ENCODE measurements around the gene PRPF38B.
"Not testable (repeated sequence)": the region's sequence is repeated elsewhere in the genome, so short reads cannot be mapped to it uniquely, and the experiment has no call there.

The PRPF38B gene, protein sequence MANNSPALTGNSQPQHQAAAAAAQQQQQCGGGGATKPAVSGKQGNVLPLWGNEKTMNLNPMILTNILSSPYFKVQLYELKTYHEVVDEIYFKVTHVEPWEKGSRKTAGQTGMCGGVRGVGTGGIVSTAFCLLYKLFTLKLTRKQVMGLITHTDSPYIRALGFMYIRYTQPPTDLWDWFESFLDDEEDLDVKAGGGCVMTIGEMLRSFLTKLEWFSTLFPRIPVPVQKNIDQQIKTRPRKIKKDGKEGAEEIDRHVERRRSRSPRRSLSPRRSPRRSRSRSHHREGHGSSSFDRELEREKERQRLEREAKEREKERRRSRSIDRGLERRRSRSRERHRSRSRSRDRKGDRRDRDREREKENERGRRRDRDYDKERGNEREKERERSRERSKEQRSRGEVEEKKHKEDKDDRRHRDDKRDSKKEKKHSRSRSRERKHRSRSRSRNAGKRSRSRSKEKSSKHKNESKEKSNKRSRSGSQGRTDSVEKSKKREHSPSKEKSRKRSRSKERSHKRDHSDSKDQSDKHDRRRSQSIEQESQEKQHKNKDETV

GRCh38 chr1:108691942-108692723, at the start of gene PRPF38B:
PRPF38B (plus strand) TSS chr1:108692310; CDS start chr1:108692592, 282 bp downstream.
- DNase-seq, result peak; percentile 91

DNA sequence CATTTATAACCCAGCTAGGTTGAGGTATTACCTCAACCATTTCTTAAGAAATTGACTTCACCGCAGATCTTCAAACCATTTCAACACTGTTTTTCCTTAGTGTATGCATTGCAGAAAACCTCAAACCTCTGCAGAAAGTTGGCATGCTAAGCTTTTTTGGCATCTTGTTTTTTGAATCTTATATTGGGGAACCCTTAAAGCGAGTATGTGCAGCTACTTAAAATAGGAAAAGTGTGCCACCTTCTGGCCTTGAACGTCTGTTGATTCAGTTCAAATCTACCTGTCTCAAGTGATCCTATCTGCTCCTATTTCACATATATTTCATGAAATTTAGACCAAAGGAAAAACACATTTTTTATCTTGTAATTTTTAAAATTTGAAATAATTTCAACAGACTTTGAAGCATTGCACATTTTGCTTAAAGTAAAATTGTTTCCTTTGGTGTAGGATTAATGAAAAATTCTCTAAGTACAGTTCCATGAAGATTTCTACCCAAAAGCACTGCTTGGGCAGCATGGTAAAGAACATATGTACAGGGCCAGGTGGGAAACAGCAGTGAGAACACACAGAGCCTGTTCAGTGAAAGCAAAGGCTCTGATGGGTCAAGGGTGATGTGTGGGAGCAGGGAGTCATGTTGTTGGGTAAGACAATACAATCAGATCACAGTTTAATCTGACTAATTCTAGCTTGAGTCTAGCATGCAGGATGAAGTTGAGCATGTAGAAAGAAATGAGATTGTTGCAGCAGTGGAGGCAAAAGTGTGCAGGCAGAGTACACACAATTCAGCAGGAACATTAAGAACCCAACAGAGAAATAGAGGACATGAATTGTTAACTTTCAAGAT, 48.4 kb upstream of the PRPF38B start:
- peak; percentile 56 for DNase-seq

- DNase-seq, result no peak
Measured at GRCh38 chr1:108644984-108645383, 47.1 kb upstream of the PRPF38B start.

- DNase-seq, result no peak
Measured at GRCh38 chr1:108645564-108646184, 46.4 kb upstream of the PRPF38B start.

- no peak for DNase-seq
Measured at GRCh38 chr1:108646265-108646647, 45.9 kb upstream of the PRPF38B start.

- DNase-seq, result peak; percentile 61
Measured at GRCh38 chr1:108646648-108647269, 45.4 kb upstream of the PRPF38B start.

- DNase-seq, result no peak
Measured at GRCh38 chr1:108653431-108654105, 38.5 kb upstream of the PRPF38B start.

GRCh38 chr1:108657356-108658080, 34.6 kb upstream of the PRPF38B start:
- peak; percentile 37 for DNase-seq

GRCh38 chr1:108661030-108661609, 31.0 kb upstream of the PRPF38B start, which contains the start of gene HENMT1:
HENMT1 (minus strand) TSS chr1:108661093; CDS start chr1:108659884, 1,209 bp downstream.
- DNase-seq, result peak; percentile 76

DNA sequence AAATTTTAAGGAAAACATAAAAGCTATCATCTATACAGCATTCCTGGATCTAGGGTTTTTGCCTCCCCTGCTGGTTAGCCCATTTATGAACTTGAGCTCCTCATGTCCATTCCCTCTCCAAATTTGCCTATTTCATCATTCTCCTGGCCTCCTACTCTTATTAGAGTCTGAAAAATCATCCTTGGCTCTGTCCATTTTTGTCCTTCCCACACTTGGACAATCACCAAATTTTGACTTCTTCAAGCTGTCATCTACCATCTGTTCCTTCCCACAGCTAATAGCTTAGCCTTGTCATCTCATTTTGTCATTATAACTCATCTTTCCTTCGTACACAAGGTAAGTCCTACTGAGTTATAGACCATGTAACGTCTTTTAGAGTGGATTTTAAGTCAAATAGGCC, 29.0 kb upstream of the PRPF38B start:
- DNase-seq, result no peak

DNA sequence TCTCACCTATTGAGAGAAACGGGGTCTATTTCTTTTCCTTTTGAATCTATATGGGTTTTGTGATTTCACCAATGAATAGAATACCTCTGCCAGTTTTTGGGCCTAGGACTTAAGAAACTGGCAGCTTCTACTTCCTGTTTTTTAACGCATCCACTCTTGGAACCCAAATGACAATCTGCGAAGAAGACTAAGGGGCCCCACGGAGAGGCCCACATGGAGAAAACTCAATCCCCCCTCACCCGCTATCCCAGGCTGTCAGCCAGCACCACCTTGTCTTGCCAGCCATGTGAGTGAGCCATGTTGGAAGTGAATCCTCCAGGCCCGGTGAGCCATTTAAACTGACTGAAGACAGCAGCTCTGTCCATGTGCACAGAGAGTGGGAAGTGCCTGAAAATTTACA, 27.6 kb upstream of the PRPF38B start:
- no peak for DNase-seq

DNA sequence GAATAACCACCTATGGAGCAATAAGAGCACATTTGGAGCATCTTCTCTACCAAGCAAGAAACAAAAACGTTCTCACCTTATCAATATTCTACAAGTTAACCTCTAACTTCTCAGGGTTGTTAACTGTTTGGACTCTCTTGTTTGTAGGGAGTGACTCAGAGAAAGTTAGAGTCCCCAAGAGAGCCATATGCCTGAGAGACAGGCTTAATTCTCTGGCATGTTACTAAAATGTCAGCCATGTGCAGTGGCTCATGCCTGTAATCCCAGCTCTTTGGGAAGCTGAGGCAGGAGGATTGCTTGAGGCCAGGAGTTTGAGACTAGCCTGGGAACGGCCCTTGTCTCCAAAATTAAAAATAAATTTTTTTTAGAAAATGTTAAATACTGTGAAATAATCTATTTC, 27.0 kb upstream of the PRPF38B start:
- no peak for DNase-seq

GRCh38 chr1:108665771-108666170, 26.3 kb upstream of the PRPF38B start:
- DNase-seq, result no peak

DNA sequence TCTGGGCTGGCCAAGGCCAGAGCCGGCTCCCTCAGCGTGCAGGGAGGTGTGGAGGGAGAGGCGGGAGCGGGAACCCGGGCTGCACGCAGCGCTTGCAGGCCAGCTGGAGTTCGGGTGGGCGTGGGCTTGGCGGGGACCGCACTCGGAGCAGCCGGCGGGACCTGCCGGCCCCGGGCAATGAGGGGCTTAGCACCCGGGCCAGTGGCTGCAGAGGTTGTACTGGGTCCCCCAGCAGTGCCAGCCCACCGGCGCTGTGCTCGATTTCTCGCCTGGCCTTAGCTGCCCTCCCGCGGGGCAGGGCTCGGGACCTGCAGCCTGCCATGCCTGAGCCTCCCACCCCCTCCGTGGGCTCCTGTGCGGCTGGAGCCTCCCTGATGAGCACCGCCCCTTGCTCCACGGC, 24.7 kb upstream of the PRPF38B start:
- not testable (repeated sequence) for DNase-seq

DNA sequence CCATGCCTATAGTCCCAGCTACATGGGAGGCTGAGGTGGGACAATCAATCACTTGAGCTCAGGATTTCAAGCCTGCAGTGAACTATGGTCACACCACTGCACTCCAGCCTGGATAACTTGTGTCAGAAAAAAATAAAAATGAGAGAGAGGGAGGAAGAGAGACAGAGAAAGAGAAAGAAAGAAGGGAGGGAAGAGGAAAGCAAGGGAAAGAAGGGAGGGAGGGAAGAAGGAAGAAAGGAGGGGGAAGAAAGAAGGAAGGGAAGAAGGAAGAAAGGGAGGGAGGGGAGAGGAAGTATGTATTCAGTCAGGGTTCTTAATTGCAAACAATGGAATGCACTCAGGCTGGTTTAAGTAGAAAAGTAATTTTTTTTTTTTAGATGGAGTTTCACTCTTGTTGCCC, 23.3 kb upstream of the PRPF38B start:
- no peak for DNase-seq

DNA sequence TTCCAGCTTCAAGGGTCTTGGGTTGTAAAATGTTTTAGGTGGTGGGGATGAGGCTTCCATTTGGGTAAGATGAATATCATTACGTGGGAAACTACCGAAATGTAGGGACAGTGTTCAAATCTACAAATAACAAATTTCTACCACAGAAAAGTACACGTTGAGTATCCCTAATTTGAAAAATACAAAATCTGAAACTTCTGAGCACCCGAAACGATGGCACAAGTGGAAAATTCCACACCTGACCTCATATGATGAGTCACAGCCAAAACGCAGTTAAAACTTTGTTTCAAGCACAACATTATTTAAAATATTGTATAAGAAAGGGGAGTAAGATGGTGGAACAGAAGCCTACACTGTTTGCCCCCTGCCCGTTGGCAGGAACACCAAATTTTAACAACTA, 22.4 kb upstream of the PRPF38B start:
- DNase-seq, result no peak

DNA sequence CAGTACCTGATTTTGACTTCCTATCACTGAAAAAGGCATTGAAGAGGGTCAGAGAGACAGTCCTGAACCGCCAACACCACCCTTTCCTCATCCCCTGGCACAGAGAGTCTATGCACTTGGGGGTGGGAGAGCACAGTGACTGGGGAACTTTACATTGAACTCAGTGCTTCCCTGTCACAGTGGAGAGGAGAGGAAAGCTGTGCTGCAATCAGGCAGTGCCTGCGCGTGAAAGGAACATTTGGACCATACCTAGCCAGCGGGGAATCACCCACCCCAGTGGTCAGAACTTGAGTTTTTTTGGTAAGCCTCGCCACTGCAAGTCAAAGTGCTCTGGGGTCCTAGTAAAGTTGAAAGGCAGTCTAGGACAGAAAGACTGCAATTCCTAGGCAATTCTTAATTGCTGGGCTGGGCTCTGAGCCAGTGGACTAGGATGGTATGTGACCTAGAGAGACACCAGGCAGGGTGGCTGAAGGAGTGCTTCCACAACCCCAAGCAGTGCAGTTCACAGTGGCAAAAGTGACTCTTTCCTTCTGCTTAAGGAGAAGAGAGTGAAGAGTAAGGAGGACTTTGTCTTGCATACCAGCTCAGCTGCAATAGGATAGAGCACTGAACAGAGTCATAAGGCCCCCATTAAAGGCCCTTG, 21.9 kb upstream of the PRPF38B start:
- no peak for DNase-seq

GRCh38 chr1:108671143-108671542, 21.0 kb upstream of the PRPF38B start:
- no peak for DNase-seq

DNA sequence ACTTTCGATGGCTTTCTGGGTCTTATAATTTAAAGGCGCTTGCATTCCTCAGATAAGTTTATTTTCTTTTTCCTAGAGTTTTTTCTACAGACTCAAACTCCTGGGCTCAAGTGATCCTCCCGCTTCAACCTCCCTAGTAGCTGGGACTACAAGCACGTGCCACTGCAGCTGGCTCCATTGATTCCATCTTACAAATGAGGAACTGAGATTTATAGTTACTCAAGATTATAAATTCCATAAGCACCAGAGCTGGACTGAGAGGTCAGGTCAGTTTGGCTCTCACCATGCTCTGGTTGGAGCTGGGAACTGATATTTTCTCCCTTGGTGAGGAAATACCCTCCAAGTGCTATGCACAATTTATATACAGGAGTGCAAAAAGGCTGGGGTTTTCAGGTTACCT, 13.4 kb upstream of the PRPF38B start:
- DNase-seq, result no peak
